DND-41 (cell line): Measurements from ENCODE around the gene PID1.

Experiments
- CTCF ChIP-seq: IDR thresholded peaks from 2 replicates; pipeline ENCODE4 v1.5.1; 2012; ENCODE audit warnings: borderline replicate concordance, low read length, moderate library complexity, mild to moderate bottlenecking; ENCODE audit not compliant: poor library complexity, severe bottlenecking; ENCODE audit errors: extremely low read depth
- EZH2 ChIP-seq: IDR thresholded peaks from 3 replicates; pipeline ENCODE4 v1.6.1; 2012; ENCODE audit warnings: borderline replicate concordance, low read depth, mild to moderate bottlenecking, moderate library complexity, low read length, inconsistent platforms; ENCODE audit not compliant: severe bottlenecking

GRCh38 chr2:229252996-229253395 lies 18.1 kb downstream of the PID1 start:
- TF ChIP-seq EZH2 (no peak), CTCF (no peak)
